H1 (cell line): ENCODE data around the gene RNASE13. TPM values are rescaled to one million over a fixed set of nuclear protein-coding genes. Genes with fewer than 3 reads are reported as not detected.

Source experiments
- CTCF ChIA-PET: fragments of 300-600 bp; sonication (Branson Sonifier 250); formaldehyde crosslinking; loops from one replicate; lab custom pipeline; 2021; ENCODE audit not compliant: partially characterized antibody; lab: Charles Lee
- POLR2A ChIA-PET: fragments of 300-600 bp; sonication (Branson Sonifier 250); formaldehyde crosslinking; loops from one replicate; lab custom pipeline; 2021; ENCODE audit warnings: inconsistent platforms; ENCODE audit not compliant: partially characterized antibody; lab: Charles Lee
- DNase-seq, 2 experiments: peaks; one replicate each; pipeline versions ENCODE4 v3.0.0 to v3.0.0-alpha.2; 2010 to 2022; ENCODE audit warnings: low spot score in 2 of 2, low read depth in 1 of 2, mixed read lengths in 1 of 2
- FAIRE-seq: peaks from 2 replicates; lab custom pipeline; 2011; peaks lifted over from hg19 to GRCh38; lab: Jason Lieb, UNC
- H2AFZ ChIP-seq: 2 replicates; pipeline ENCODE4 v1.8.1; 2012; ENCODE audit warnings: low read length, inconsistent platforms
- H2AK5ac ChIP-seq: 2 replicates; pipeline ENCODE4 v1.6.1; 2013; ENCODE audit warnings: low read depth, low read length
- H2BK120ac ChIP-seq: replicated peaks from 2 replicates; pipeline ENCODE3; 2013; ENCODE audit warnings: low read depth, low read length, inconsistent platforms
- H2BK12ac ChIP-seq: 2 replicates; pipeline ENCODE4 v1.6.1; 2013; ENCODE audit warnings: low read depth, low read length
- H2BK15ac ChIP-seq: 2 replicates; pipeline ENCODE4 v1.6.1; 2013; ENCODE audit warnings: low read length
- H2BK20ac ChIP-seq: 2 replicates; pipeline ENCODE4 v1.6.1; 2013; ENCODE audit warnings: low read length
- H2BK5ac ChIP-seq: 2 replicates; pipeline ENCODE4 v1.6.1; 2013; ENCODE audit warnings: low read depth, low read length
- H3K14ac ChIP-seq: 2 replicates; pipeline ENCODE4 v1.6.1; 2013; ENCODE audit warnings: inconsistent platforms; ENCODE audit not compliant: insufficient read length
- H3K18ac ChIP-seq: 2 replicates; pipeline ENCODE4 v1.6.1; 2013; ENCODE audit warnings: low read length; ENCODE audit errors: extremely low read depth
- H3K23ac ChIP-seq: 2 replicates; pipeline ENCODE4 v1.6.1; 2013; ENCODE audit warnings: inconsistent platforms; ENCODE audit not compliant: insufficient read length
- H3K23me2 ChIP-seq: 2 replicates; pipeline ENCODE4 v1.6.1; 2013; ENCODE audit warnings: low read depth, low read length
- H3K27ac ChIP-seq: 2 replicates; pipeline ENCODE4 v1.6.1; 2011; ENCODE audit warnings: low read depth, low read length, inconsistent platforms
- H3K27me3 ChIP-seq, 4 experiments: replicated peaks in 1 of 4; 1 replicate in 1 of 4; 2 replicates in 3 of 4; pipeline versions ENCODE4 v1.6.1 to v1.8.1; 2011 to 2013; ENCODE audit warnings: low read length in 3 of 4, mild to moderate bottlenecking in 3 of 4, inconsistent platforms in 2 of 4, mixed read lengths in 2 of 4, moderate library complexity in 1 of 4; ENCODE audit not compliant: control insufficient read depth in 3 of 4, insufficient read depth in 3 of 4; ENCODE audit errors: extremely low read depth in 1 of 4
- H3K36me3 ChIP-seq, 4 experiments: 2 replicates each; pipeline versions ENCODE4 v1.6.1 to v1.8.1; 2011 to 2013; ENCODE audit warnings: mild to moderate bottlenecking in 4 of 4, low read length in 3 of 4, moderate library complexity in 2 of 4, control low read depth in 1 of 4, inconsistent platforms in 1 of 4; ENCODE audit not compliant: insufficient read depth in 4 of 4, control insufficient read depth in 2 of 4
- H3K4ac ChIP-seq: replicated peaks from 2 replicates; pipeline ENCODE3; 2013; ENCODE audit warnings: low read length, low read depth, mixed read lengths, inconsistent platforms; ENCODE audit not compliant: insufficient read length
- H3K4me1 ChIP-seq, 4 experiments: replicated peaks in 1 of 4; 1 replicate in 1 of 4; 2 replicates in 3 of 4; pipeline versions ENCODE4 v1.6.1 to v1.8.1; 2011 to 2013; ENCODE audit warnings: low read length in 3 of 4, inconsistent platforms in 2 of 4, mixed read lengths in 1 of 4; ENCODE audit not compliant: insufficient read depth in 4 of 4, control insufficient read depth in 3 of 4
- H3K4me2 ChIP-seq, 2 experiments: 2 replicates each; pipeline versions ENCODE4 v1.6.1 to v1.8.1; 2011 to 2013; ENCODE audit warnings: low read depth in 2 of 2, low read length in 2 of 2, control low read depth in 1 of 2, inconsistent platforms in 1 of 2, mild to moderate bottlenecking in 1 of 2; ENCODE audit not compliant: insufficient read depth in 1 of 2
- H3K4me3 ChIP-seq, 4 experiments: fragments of 200-600, 300-600 bp in 1 of 4; sonication (generic), shearing (Covaris generic), sonication (Bioruptor Twin) in 1 of 4; 2 replicates each; pipeline versions ENCODE4 v1.5.1 to v1.8.1; 2011 to 2016; ENCODE audit warnings: low read length in 4 of 4, low read depth in 3 of 4, control low read depth in 2 of 4, inconsistent platforms in 2 of 4, mild to moderate bottlenecking in 2 of 4, mixed read lengths in 1 of 4, moderate library complexity in 1 of 4; ENCODE audit not compliant: insufficient read depth in 2 of 4; ENCODE audit errors: extremely low read depth in 1 of 4
- H3K56ac ChIP-seq: replicated peaks from 2 replicates; pipeline ENCODE3; 2013; ENCODE audit warnings: low read depth, mild to moderate bottlenecking, mixed read lengths, low read length, inconsistent platforms; ENCODE audit not compliant: insufficient read length
- H3K79me1 ChIP-seq: 2 replicates; pipeline ENCODE4 v1.6.1; 2013; ENCODE audit warnings: low read depth, low read length, control low read depth
- H3K79me2 ChIP-seq, 2 experiments: 2 replicates each; pipeline versions ENCODE4 v1.6.1 to v1.8.1; 2012 to 2013; ENCODE audit warnings: low read length in 2 of 2, mild to moderate bottlenecking in 2 of 2, inconsistent platforms in 1 of 2; ENCODE audit not compliant: insufficient read depth in 2 of 2, control insufficient read depth in 1 of 2
- H3K9ac ChIP-seq, 4 experiments: replicated peaks in 1 of 4; 1 replicate in 1 of 4; 2 replicates in 3 of 4; pipeline versions ENCODE4 v1.6.1 to v1.8.1; 2011 to 2013; ENCODE audit warnings: low read depth in 3 of 4, low read length in 3 of 4, control low read depth in 2 of 4, mild to moderate bottlenecking in 2 of 4, moderate library complexity in 2 of 4, inconsistent platforms in 1 of 4; ENCODE audit errors: extremely low read depth in 1 of 4
- H3K9me3 ChIP-seq, 2 experiments: 2 replicates each; pipeline versions ENCODE4 v1.6.1 to v1.8.1; 2012 to 2013; ENCODE audit warnings: mild to moderate bottlenecking in 2 of 2, moderate library complexity in 2 of 2, control low read depth in 1 of 2, inconsistent platforms in 1 of 2, low read depth in 1 of 2, low read length in 1 of 2, mixed read lengths in 1 of 2; ENCODE audit not compliant: insufficient read depth in 2 of 2
- H4K20me1 ChIP-seq, 2 experiments: replicated peaks in 1 of 2; 2 replicates each; pipeline versions ENCODE3 to v1.8.1; 2011 to 2013; ENCODE audit warnings: inconsistent platforms in 2 of 2, low read length in 2 of 2, mild to moderate bottlenecking in 1 of 2; ENCODE audit not compliant: insufficient read depth in 2 of 2, control insufficient read depth in 1 of 2
- H4K5ac ChIP-seq: 2 replicates; pipeline ENCODE4 v1.6.1; 2013; ENCODE audit warnings: low read length, low read depth, mixed read lengths, inconsistent platforms; ENCODE audit not compliant: insufficient read length
- H4K8ac ChIP-seq: 2 replicates; pipeline ENCODE4 v1.8.0; 2013; ENCODE audit warnings: mild to moderate bottlenecking, moderate library complexity, low read length, inconsistent platforms; ENCODE audit not compliant: insufficient read depth; ENCODE audit errors: extremely low read depth
- H4K91ac ChIP-seq: replicated peaks from 2 replicates; pipeline ENCODE3; 2013; ENCODE audit warnings: low read length, mixed read lengths, inconsistent platforms; ENCODE audit not compliant: insufficient read length
- CEBPB ChIP-seq: IDR thresholded peaks from 2 replicates; pipeline ENCODE4 v1.6.1; 2012; ENCODE audit warnings: low read depth, low read length
- CHD2 ChIP-seq: IDR thresholded peaks from 2 replicates; pipeline ENCODE4 v1.6.1; 2012; ENCODE audit warnings: low read length, improper control_type of control experiment
- CREB1 ChIP-seq: IDR thresholded peaks from 2 replicates; pipeline ENCODE4 v1.6.1; 2012; ENCODE audit warnings: inconsistent platforms
- FOSL1 ChIP-seq: IDR thresholded peaks from 2 replicates; pipeline ENCODE4 v1.6.1; 2011; ENCODE audit warnings: mild to moderate bottlenecking, low read depth, low read length, moderate library complexity; ENCODE audit not compliant: insufficient read depth
- GABPA ChIP-seq: IDR thresholded peaks from 2 replicates; pipeline ENCODE4 v1.6.1; 2011; ENCODE audit warnings: mild to moderate bottlenecking, low read length, moderate library complexity, borderline replicate concordance; ENCODE audit not compliant: insufficient read depth
- GTF2F1 ChIP-seq: IDR thresholded peaks from 2 replicates; pipeline ENCODE4 v1.6.1; 2012; ENCODE audit warnings: low read depth, low read length, improper control_type of control experiment, borderline replicate concordance
- NANOG ChIP-seq: IDR thresholded peaks from 2 replicates; pipeline ENCODE4 v1.6.1; 2011; ENCODE audit warnings: low read length, low read depth, mild to moderate bottlenecking, inconsistent platforms; ENCODE audit not compliant: insufficient read depth, poor library complexity, severe bottlenecking
- PHF8 ChIP-seq: fragments of 200-600 bp; sonication (generic); conservative IDR thresholded peaks from 2 replicates; pipeline ENCODE4 v1.7.1; 2012; ENCODE audit warnings: low read depth, mild to moderate bottlenecking, inconsistent platforms, low read length, moderate library complexity
- RFX5 ChIP-seq: IDR thresholded peaks from 2 replicates; pipeline ENCODE4 v1.6.1; 2011; ENCODE audit warnings: low read depth, low read length, improper control_type of control experiment, borderline replicate concordance
- RNF2 ChIP-seq: fragments of 200-900, 300-1000 bp; sonication (generic); IDR thresholded peaks from 2 replicates; pipeline ENCODE4 v1.7.1; 2016; ENCODE audit warnings: borderline replicate concordance, low read depth, mild to moderate bottlenecking, antibody characterized with exemption, low read length; ENCODE audit not compliant: poor library complexity, severe bottlenecking; ENCODE audit errors: missing control alignments
- SUZ12 ChIP-seq: fragments of 200-600 bp; sonication (generic); IDR thresholded peaks from 2 replicates; pipeline ENCODE4 v1.6.1; 2012; ENCODE audit warnings: mild to moderate bottlenecking, inconsistent platforms, low read length, moderate library complexity, mixed read lengths
- YY1 ChIP-seq: IDR thresholded peaks from 2 replicates; pipeline ENCODE4 v1.6.1; 2011; ENCODE audit warnings: low read depth, mild to moderate bottlenecking, low read length
- WGBS, 2 experiments: shearing (Covaris generic) in 1 of 2; methylation state at CpG; one replicate each; pipeline versions ENCODE4 v1.1.6 to v1.1.7; 2013 to 2015; ENCODE audit warnings: low lambda C conversion rate in 2 of 2, mixed read lengths in 2 of 2, inconsistent platforms in 1 of 2, low coverage in 1 of 2, missing lambda C conversion rate in 1 of 2; ENCODE audit not compliant: insufficient replicate concordance in 2 of 2, insufficient coverage in 1 of 2, insufficient read length in 1 of 2; ENCODE audit errors: extremely low coverage in 1 of 2, missing lambda C conversion rate in 1 of 2; 5-methylcytosine and 5-hydroxymethylcytosine counted together
- polyA plus RNA-seq, 7 experiments: library from polyadenylated mRNA; depleted of rRNA in 3 of 7; stranded (reverse) in 5 of 7; unstranded in 2 of 7; fragments of >200 nt in 5 of 7; fragments of 200-250 nt in 2 of 7; gene quantifications; 1 replicate in 5 of 7; 2 replicates in 1 of 7; 4 replicates in 1 of 7; pipeline versions ENCODE4 v1.2.1 to v1.2.3, GENCODE V29; 2011 to 2013; ENCODE audit warnings: missing spikeins in 2 of 7, mixed read lengths in 2 of 7
- total RNA-seq: library from RNA; stranded (reverse); fragmentation: NEBNext Ultra II Directional; extraction: Animal tissue kit (Norgen Biotek cat#: 25700); gene quantifications from 2 replicates; pipeline ENCODE4 v1.2.1, GENCODE V29; 2021
- TF ChIP-seq, protein P1 (sequence below): IDR thresholded peaks from 2 replicates; pipeline ENCODE4 v1.6.1; 2011; ENCODE audit warnings: low read depth, mild to moderate bottlenecking, low read length; ENCODE audit not compliant: insufficient read depth

The RNASE13 gene
- total and polyA plus RNA-seq, 2 of the 8 experiments (the other 6 are each of a cell fraction or from before 2014, with no cell fraction given) = not detected

DNA sequence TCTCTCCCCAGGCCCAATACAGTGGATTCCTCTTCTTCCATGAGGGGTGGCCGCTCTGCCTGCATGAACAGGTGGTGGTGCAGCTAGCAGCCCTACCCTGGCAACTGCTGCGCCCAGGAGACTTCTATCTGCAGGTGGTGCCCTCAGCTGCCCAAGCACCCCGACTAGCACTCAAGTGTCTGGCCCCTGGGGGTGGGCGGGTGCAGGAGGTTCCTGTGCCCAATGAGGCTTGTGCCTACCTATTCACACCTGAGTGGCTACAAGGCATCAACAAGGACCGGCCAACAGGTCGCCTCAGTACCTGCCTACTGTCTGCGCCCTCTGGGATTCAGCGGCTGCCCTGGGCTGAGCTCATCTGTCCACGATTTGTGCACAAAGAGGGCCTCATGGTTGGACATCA, 39.3 kb upstream of the RNASE13 start:
- peaks cover 20% of the 10 kb centered on the region; the same call in 1 of the 2 replicates for H3K23me2 ChIP-seq
- no peak for FAIRE-seq
- H3K4me3 ChIP-seq = no peak overlapping the region
- no peak overlapping the region for H4K5ac ChIP-seq
- H3K18ac ChIP-seq = no peak overlapping the region
- H3K79me1 ChIP-seq = peaks cover 2% of the 10 kb centered on the region
- no peak overlapping the region for H2BK120ac ChIP-seq
- no peak overlapping the region for H3K23ac ChIP-seq
- no peaks in the 10 kb centered on the region for H3K9me3 ChIP-seq
- H3K4ac ChIP-seq = no peak overlapping the region
- H3K27ac ChIP-seq = no peak overlapping the region
- H4K8ac ChIP-seq = no peak overlapping the region; the same call in 1 of the 2 replicates
- no peak overlapping the region for H2BK12ac ChIP-seq
- H3K4me2 ChIP-seq = no peak overlapping the region
- DNase-seq = no peak
- no peak overlapping the region for H2BK5ac ChIP-seq
- H2BK15ac ChIP-seq = no peak overlapping the region
- H3K4me1 ChIP-seq = peaks cover 3 to 11% (median 6%) of the 10 kb centered on the region in 4 experiments
- ChIA-PET CTCF (interaction anchor here (1.1 to 6.6 kb wide), 8 partner anchors 8 to 76 kb away, joined by 4 to 110 read pairs (median 15); partner anchors contain the start of gene TMEM253), POLR2A (interaction anchor here (0.7 to 12.4 kb wide), 5 partner anchors 11 to 58 kb away, joined by 3 to 245 read pairs (median 5); partner anchors contain the start of genes TMEM253 and ZNF219)
- no peak overlapping the region for H3K56ac ChIP-seq
- H3K27me3 ChIP-seq = no peaks in the 10 kb centered on the region
- no peak overlapping the region for H2AFZ ChIP-seq
- WGBS, 2 experiments = 96% methylated on average over 9 of the region's 9 CpGs; no CpG with 5 or more reads in 1 of the 2 experiments
- peaks cover 0 to 13% of the 10 kb centered on the region in 2 experiments; a peak in 2 of 4 replicates for H3K79me2 ChIP-seq
- H4K91ac ChIP-seq = no peak overlapping the region
- no peak overlapping the region for H3K9ac ChIP-seq
- peaks cover 2 to 9% of the 10 kb centered on the region in 2 experiments for H4K20me1 ChIP-seq
- no peak overlapping the region for H2BK20ac ChIP-seq
- H3K14ac ChIP-seq = no peak overlapping the region
- no peak overlapping the region for H2AK5ac ChIP-seq
- peaks cover 36 to 51% (median 47%) of the 10 kb centered on the region in 4 experiments for H3K36me3 ChIP-seq
- TF ChIP-seq RNF2 (no peak), YY1 (no peak), GTF2F1 (no peak), CEBPB (no peak), SUZ12 (no peak), FOSL1 (no peak), NANOG (no peak), GABPA (no peak), CREB1 (no peak), RFX5 (no peak), PHF8 (no peak), CHD2 (no peak)
- TF ChIP-seq, protein P1, sequence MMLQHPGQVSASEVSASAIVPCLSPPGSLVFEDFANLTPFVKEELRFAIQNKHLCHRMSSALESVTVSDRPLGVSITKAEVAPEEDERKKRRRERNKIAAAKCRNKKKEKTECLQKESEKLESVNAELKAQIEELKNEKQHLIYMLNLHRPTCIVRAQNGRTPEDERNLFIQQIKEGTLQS = no peak
